ENCODE results near the gene MORF4L1.

DNA sequence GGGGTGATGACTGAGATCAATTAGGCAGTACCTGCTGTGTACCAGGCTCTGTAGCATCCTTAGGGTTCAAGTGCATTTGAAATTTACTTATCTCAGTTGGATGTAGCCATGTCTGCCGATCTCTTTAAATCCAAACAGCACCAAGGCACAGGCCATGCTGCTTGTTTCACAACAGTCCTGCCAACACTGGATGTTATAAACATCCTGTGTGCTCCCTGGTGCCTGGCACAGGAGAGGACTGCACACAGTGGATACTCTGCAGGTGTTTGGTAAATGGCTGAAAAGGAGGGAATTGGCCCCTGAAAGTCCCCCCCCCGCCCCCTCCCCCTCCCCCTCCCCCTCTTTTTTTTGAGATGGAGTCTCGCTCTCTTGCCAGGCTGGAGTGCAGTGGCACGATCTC lies 45.2 kb downstream of the MORF4L1 start:
- TF ChIP-seq POLR2A (IDR thresholded peaks at IDR 0.05; ENCODE audit: low read length) (no peak), GATA1 (IDR thresholded peaks at IDR 0.05; ENCODE audit: low read depth, low read length) (no peak)
